PFSK-1 (cell line): ENCODE data around the gene DYNLT1.

Experiments used
- FOXP2 ChIP-seq: optimal IDR thresholded peaks from 2 replicates; pipeline ENCODE3; 2011; ENCODE audit warnings: borderline replicate concordance, control low read depth, inconsistent platforms; ENCODE audit not compliant: insufficient read depth; ENCODE audit errors: extremely low read length, extremely low read depth
- POLR2AphosphoS5 ChIP-seq: IDR thresholded peaks from 2 replicates; pipeline ENCODE4 v1.6.1; 2012; ENCODE audit warnings: low read depth, mild to moderate bottlenecking, control low read depth, low read length, moderate library complexity
- REST ChIP-seq, 2 experiments: IDR thresholded peaks; 2 replicates each; pipeline versions ENCODE4 v1.6.1 to v1.8.0; 2011 to 2012; ENCODE audit warnings: low read depth in 2 of 2, low read length in 2 of 2, control low read depth in 1 of 2, inconsistent platforms in 1 of 2, mild to moderate bottlenecking in 1 of 2, moderate library complexity in 1 of 2; ENCODE audit not compliant: insufficient read depth in 1 of 2
- SIN3A ChIP-seq: IDR thresholded peaks from 2 replicates; pipeline ENCODE4 v1.6.1; 2012; ENCODE audit warnings: mild to moderate bottlenecking, low read length, moderate library complexity, borderline replicate concordance; ENCODE audit not compliant: insufficient read depth
- TAF1 ChIP-seq: IDR thresholded peaks from 2 replicates; pipeline ENCODE4 v1.6.1; 2012; ENCODE audit warnings: low read length, control low read depth, borderline replicate concordance; ENCODE audit not compliant: insufficient read depth

Gene DYNLT1

GRCh38 chr6:158593670-158594069, 50.9 kb downstream of the DYNLT1 start:
- TF ChIP-seq REST (IDR thresholded peaks at IDR 0.05; ENCODE audit: insufficient read depth in 1 of 2, low read depth in 2 of 2, low read length in 2 of 2) (no peak), FOXP2 (no peak), SIN3A (no peak), POLR2AphosphoS5 (no peak), TAF1 (no peak)

- TF ChIP-seq SIN3A (no peak), POLR2AphosphoS5 (no peak), REST (IDR thresholded peaks at IDR 0.05; ENCODE audit: insufficient read depth in 1 of 2, low read depth in 2 of 2, low read length in 2 of 2) (no peak), TAF1 (no peak), FOXP2 (no peak)
These were observed 52.7 kb downstream of the DYNLT1 start for GRCh38 chr6:158591810-158592209.

DNA sequence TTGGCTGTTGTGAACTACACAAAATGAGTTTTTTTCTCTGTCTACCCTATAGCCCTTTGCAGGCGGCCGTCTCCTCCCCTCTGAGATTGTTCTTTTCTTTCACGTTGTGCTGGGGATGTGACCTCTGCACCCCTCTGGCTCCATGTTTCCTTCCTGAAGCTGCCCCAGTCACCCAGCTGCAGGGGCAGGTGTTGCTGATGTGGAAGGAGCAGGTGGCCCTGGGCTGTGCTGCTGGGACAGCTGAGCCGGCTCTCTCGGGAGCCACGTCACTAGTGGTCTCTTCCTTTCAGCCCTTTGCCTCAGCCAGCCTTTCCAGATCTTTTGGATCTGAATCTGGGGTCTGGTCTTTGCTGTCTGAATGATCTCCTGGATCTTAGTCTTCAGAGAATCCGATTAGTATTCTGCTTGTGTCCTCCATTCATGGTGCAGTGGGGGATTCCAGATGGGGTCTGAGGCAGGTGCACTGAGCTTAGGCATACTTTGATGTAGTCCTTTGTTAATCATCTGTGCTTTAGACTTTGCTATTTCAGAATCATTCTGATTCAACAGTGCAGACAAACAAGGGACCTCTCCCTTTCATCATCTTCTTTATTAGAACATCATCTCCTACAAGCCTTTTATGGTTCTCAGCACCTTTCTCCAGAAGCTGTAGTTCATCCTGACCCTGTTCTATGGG, 53.3 kb downstream of the DYNLT1 start:
- TF ChIP-seq FOXP2 (no peak), SIN3A (no peak), TAF1 (no peak), POLR2AphosphoS5 (no peak), REST (IDR thresholded peaks at IDR 0.05; ENCODE audit: insufficient read depth in 1 of 2, low read depth in 2 of 2, low read length in 2 of 2) (no peak)

GRCh38 chr6:158589366-158589765, 55.2 kb downstream of the DYNLT1 start:
- TF ChIP-seq REST (IDR thresholded peaks at IDR 0.05; ENCODE audit: insufficient read depth in 1 of 2, low read depth in 2 of 2, low read length in 2 of 2) (no peak), SIN3A (no peak), FOXP2 (no peak), TAF1 (no peak), POLR2AphosphoS5 (no peak)

DNA sequence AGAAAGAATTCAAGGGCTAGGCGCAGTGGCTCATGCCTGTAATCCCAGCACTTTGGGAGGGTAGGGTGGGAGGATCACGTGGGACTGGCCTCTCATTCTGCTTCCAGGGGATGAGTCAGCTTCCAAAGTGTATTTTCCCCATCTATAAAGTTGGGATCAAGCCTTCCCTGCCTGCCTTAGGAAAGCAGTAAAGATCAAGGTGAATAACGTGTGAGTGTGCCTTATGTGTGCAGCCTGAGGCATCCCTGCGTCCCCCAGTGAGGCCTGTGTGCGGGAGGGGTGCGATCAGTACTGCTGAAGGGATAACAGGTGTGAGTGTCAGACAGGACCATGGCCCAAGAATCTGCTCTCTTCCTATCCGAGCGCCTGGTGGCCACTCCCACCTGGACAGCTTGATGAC, 57.9 kb downstream of the DYNLT1 start:
- TF ChIP-seq POLR2AphosphoS5 (no peak), FOXP2 (no peak), REST (IDR thresholded peaks at IDR 0.05; ENCODE audit: insufficient read depth in 1 of 2, low read depth in 2 of 2, low read length in 2 of 2) (no peak), TAF1 (no peak), SIN3A (no peak)
